HPDE6-E6E7 (cell line): Measurements from ENCODE around the gene NOD2.

ENCODE experiments used
- DNase-seq: peaks from one replicate; pipeline ENCODE4 v3.0.0; 2011; ENCODE audit warnings: missing footprints; ENCODE audit errors: extremely low spot score

NOD2 gene

DNA sequence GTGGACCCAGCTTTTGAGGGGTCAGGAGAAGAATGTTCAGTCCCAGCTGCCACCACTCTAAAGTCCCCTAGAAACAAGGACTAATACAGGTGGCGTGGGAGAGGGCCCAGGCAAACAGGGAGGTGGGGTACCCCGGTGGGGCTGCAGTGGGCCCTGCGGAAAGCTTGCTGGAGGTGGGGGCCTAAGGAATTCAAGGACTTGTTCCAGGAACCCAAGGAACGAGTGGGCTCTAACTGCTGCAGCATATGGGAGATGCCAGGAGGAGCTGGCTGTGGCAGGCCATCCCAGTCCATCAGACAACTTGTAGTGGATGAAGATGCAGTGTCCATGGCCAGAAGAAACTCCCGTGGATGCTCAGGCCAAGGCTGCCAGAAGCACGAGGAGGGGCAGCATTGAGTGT, 22.9 kb upstream of the NOD2 start:
- DNase-seq = no peak

DNA sequence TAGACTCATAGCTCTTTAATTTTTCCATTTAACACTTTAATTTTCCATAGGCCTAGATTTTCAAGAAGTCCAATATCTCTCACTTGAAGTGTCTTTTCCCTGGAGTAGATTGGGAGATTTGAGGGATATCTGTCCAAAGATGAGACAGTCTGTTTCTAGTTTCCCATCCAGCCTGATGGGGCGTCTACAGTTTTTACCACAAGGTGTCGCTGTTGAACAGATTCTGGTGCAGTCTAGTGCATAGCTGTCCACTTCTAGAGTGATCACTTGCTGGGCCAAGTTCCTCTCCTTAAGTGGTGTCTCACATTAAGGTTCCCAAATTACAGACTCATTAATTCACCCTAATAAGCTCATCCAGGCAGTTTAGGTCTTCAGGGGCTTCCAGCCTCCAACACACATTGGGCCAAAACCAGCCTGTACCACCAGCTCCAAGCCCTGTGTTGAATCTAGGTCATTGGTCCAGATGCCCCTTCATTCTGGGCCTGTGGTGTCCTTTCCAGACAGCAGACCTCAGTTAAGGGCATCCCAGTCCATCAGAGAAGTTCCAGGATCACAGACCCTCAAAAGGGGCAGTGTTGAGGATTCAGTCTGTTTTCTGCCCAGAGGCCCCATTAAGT, 21.7 kb upstream of the NOD2 start:
- no peak for DNase-seq

DNA sequence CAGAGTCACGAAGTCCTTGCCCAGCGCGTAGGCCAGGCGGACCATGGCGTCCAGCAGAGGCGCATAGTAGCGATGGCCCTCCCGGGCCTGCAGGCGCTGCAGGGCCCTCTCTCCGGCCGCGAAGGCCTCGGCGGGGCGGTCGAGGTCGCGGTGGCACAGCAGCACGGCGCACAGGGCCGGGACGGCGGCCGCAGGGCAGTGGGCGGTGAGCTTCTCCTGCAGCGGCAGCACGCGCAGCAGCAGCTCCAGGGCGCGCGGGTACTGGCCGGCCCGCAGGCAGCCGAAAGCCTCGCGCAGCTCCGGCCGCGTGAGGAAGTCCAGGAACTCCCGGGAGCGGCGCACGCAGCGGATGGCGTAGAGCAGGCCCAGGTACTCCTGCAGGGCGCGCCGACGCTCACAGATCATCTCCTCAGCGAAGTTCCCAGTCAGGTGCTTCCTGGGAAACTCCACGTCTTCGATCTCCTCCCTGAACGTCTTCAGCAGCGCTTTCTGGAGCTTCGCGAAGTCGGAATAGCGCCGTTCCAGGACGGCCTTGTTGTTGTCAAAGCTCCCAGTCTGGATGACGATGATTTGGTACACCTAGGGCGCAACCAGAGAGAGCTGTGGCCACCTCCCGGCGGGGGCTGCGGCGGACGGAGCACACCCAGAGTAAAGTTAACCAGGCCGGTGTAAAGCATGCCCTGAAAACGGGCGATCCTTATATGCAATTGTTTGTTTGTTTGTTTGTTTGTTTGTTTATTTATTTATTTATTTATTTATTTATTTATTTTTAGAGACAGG, 19.7 kb upstream of the NOD2 start:
- no peak for DNase-seq

DNA sequence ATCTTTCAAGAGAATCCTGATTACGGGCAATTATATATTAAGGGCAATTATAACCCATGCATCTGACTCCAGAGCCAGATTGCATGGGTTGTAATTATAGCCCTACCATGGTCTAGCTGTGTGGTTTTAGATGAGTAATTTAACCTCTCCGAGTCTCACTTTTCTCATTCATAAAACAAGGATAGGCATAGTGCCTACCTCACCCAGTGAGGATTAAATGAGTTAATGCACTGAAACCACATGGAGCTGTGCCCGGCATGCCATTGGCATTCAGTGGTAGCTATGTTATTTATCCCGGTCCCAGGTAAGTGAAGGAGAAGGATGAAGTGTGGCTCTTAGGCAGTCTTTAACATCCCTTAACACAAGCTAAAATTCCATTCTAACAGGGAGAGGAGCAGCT, 18.6 kb upstream of the NOD2 start:
- DNase-seq = no peak

DNA sequence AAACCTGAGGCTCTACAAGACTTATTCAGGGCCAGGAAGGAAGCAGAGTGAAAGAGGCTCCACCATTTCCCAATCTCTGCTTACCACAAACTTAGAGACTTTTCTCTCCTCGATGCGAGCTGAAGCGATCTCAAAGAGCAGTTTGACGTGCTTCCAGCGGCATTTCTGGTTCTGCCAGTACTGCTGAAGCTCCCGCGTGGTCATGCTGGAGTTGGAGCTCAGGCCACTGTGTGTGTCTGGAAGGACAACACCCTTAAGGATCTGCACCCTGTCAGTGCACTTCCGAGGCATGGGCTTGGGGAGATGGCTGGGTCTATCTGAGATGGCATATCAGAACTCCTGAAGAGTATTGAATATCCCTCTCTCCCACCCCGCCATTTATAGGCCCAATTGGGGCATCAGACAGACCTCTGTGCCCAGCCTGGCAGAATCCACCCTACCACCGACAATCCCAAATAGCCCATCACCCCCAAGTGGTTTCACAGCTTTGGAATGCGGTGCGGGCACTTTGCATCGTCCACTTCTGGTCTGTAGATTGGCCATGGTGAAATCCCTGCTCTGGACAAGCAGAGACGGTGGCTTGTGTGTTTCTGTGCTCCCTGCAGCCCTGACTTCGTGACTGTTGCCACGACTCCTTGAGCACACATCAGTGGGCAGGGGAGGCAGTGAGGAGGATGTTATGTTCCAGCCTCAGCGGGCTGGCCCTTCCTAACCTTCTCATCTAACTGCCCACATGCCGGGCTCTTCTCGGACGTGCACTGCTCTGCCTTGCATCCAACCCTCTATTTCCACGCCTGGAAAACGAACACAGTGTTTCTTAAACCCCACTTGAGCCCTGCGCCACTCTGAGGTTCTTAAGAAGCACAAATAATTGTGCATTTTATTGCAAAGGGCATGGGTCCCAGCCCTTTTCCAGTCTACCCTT, 17.5 kb upstream of the NOD2 start:
- no peak for DNase-seq

DNA sequence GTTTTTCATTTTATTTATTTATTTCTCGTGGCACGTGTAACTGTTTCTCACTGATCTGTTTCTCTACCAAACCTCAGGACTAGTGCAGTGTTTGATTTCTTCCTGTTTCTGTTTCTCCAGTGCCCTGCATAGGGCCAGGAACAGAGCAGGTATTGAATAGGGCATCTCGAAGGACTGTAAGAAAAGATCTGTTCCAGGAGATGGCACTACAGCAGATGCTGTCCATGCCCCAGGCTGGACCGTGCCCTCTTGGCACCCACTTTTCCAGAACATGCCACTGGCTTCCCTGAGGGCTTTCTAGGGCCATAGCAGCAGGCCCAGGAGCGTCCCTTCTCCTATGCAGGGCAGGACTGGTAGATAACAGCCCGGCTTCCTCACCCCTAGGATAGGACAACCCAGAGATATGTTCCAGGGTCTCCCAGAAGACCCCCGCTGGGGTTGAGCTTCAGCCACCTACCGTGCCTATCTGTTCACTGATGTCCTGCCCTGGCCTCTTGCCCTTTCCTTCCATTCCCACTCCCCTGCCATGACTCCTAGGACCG, 16.7 kb upstream of the NOD2 start:
- no peak for DNase-seq

DNA sequence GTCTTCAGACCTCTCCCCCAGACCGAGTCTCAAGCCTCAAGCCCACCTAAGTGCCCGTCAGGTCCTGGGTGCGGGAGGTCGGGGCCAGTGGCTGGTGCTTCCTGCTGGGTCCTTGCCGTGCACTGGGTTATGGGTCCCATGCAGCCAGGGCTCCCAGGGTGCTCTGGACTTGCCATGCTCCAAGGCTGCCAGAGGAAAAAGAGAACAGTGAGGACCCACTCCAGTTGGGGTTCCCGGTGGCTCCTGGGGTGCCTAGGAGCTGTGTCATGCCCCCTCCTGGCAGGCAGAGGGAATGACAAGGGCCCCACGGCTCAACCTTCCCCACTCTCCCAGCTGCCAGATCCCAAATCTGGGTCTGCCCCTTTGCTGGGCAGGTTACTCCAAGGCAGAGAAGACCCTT, 16.1 kb upstream of the NOD2 start:
- DNase-seq = no peak

DNA sequence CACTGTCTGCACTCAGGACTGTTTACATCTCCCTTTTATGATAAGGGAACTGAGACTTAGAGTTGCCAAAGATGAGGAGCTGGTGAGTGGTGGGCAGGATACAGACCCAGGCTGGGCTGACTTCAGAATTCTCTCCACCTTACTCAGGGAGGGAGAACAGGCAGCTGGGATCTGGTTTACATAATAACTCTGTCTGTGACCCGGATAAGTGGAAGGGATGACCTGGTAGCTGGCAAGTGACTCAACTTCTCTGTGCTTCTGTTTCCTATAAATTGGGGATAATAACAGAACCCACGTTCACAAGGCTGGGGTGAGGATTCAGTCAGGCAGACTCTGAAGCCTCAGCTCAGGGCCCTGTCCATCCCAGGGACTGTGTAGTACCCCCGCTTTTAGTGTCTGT, 14.9 kb upstream of the NOD2 start:
- DNase-seq = no peak

DNA sequence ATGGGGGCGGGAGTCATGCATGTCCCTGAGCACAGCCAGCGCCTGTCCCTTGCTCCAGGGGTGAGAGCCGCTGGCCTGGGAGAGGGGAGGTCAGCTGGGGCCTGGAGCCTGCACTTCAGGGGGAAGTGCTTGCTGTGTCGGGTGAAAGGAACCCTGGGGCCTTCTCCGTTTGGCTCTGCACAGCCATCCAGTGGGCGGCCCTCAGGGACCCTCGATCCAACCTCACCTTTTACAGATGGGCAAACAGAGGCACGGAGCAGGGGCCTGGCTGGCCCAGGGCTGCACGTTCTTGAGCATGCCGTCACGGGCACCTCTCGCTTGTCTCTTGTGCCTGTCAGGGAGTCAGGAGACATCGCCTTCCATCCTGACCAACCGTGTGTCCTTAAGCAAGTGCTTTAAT, 14.1 kb upstream of the NOD2 start:
- DNase-seq = no peak

DNA sequence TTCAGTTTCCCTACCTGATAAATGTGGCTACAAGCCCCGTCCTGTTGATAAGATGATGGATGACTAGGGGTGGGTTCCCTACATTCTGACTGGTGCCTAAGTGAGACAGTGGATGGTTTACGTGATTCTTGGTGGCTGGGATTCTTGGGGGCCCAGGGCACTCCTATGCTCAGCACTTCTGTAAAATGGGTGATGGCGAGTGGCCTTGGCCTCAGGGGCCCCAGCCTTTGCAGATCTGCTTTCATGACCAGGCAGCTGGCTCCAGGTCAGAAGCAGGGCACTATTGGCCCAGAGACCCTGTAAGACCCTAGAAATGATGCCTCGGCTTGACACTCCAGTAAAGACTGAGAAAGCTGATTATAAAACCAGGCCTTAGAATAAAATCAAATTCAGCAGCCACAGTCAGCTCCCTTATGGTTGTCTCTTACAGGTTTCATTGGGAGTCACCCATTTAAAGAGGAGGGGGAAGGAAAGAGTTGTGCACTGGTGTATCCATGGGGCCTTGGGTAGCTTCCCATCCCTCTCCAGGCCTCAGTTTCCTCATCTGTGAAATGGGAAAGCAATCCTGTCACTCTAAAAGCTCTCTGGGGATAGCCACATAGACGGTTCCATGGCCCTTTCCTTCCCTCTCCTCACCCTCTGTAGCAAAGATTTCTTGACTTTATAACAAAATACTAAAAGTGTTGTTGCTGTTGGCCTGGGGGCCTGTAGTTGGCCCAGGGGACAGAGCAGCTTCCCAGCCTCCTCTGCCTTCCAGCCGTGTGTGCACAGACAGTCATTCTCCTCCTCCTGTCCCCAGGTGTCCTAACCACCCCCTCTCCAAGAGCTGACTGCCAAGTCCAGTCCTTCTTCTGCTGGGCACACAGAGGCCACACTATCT, 13.5 kb upstream of the NOD2 start:
- DNase-seq = no peak

DNA sequence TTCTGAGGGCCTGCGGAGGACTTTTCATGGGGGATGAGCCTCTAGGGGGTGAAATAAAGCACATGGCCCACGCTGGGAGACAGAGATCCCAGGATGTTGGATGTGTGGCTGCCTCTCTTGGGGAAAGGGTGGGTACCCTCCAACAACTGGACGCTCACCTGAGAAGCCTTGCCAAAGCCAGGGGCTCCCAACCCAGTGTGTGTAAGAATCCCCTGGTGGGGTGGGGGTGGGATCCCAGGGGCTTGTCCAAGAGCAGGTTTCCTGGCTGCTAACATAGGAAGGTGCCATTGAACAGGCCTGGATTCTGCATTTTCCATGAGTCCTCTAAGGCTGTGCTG, 12.9 kb upstream of the NOD2 start:
- no peak for DNase-seq

DNA sequence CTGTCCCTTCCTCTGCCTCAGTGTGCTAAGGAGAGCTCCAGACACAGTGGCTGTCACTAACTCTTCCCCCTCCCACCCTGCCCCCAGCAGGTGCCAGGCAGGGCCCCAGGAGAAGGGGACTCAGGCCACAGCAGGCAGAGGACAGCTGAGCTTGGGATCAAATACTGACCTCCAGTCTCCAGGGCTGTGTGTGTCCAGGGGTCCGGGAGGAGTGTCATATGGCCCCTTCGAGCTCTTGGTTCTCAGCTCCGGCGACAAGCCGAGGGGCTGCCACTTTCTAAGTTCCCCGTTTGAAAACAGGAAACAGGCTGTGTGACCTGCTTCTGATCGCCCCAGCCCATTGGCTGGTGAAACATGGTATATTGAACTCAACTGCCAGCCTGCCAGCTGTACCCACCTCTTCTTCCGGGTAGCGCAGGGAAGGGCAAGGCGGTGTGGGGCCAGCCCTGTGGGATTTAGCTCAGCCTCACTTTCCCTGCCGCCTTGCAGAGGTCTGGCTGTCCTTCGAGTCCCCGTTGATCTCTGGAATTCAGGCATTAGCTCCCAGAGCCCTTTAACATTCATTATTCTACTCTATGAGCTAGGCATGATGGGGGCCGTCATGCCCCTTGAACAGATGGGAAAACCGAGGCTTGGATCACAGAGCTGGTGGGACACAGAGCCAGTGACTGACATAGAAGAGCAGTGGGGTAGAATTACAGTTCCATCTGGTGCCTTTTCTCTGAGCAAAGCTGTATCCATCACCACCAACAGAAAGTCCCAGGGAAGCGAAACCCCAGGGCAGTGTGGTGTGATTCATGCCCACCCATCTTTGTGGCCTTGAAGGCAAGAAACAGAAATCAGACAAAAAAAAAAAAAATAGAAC, 12.2 kb upstream of the NOD2 start, which contains the start of gene SNX20:
Gene SNX20, minus strand, starts transcription at position 292 of the 865 bp plus-strand sequence. CDS start 3,786 bp downstream, outside the sequence.
- DNase-seq = no peak

DNA sequence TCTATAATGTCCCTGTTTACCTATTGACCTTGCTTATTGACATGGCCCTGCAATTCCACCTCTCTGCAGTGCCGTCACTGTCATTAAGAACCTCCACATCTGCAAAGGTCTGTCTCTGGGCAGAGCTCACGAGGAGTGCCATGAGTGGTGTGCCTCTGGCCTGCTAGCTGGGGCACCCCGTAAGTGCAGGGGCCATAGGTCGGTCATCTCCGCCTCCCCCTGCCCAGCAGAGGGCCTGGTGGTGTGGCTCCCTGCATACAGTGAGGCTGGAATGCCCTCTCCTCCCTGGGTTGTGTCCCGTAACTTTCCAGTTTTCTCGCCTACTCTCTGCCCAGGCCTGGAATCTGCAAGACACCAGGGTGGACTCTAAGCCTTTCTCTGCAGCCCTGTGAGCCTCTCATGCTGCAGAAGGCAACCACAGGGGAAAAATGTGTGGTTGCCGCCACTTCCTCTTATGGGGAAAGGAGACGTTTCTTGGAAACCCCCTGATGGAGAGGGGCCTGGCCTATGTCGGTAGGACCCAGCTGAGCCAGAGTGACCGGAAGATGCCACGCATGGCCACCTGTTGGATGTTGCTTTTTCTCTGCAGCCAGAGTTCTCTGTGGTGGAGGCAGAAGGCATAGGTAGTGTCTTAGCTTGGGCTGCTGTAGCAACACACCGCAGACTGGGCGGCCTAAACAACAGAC, 9.6 kb upstream of the NOD2 start:
- DNase-seq = no peak

DNA sequence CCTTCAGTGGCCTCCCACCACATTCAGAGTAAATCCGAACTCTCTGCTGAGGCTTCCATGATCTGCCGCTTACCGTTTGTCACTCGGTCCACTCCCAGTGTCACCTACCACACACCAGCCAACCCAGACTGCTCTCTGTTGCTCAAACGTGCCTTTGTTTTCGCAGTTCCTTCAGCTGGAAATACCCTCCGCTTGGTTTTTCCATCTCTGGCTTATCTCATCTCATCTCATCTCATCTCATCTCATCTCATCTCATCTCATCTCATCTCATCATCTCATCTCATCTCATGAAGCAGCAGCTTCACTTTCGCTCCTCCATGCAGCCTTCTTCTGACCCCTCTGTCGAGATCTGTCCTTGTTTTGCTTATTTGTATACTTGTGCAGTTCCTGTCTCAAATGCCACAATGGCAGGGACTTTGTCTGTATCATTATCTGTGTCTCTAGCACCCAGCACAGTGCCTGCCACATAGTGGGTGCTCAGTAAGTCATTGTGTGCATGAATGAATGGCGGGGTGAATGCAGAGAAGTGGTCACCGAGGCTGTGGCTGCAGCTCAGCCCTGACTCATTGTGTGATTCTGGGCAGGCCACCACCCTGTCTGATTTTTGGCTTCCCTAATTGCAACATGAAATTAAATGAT, 8.5 kb upstream of the NOD2 start:
- DNase-seq = no peak

DNA sequence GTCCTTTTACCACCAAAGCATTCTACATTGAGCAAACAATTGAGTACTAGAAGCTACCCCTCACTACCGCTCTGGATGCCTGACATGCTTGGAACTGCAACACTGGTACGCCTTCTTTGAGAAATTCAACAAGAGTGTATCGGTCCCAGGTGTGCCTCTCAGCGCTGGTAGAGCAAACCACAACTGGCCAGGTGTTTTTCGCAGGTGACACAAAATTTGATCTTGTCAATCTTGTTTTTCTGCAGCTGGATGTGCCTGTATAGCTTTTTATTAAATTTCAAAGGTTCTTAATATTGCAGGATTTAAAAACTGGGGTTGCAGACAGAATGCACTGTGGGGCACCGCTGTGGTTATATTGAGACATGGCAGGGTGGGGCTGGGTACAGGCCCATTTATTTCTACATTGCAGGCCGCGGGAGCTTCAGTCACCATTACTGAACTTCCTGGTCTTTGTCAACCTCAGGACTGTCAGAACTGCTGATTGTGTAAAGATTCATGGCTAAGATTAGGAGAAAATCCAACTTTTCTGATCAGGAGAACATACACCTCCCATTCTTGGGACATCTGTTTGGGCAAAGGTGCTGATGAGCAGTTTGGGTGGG, 7.8 kb upstream of the NOD2 start:
- no peak for DNase-seq

DNA sequence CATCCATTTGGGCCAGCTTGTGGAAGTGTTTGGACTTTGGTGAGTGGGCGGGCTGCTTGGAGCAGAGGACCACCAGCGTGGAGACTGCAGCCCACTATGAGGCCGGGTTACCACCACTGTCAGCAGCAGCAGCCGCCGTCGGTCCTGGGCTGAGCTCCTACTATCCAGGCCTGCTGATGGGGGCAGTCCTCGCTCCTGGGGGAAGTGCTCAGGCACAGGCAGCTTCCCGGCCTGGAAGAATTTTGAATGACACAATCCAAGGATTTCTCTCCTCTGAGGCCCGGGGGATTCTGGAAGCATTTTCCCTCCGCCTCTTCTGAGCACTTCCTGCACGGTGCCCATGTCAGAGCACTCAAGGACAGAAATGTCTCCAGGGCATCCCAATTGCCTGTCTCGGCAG, 5.3 kb upstream of the NOD2 start:
- DNase-seq = no peak

DNA sequence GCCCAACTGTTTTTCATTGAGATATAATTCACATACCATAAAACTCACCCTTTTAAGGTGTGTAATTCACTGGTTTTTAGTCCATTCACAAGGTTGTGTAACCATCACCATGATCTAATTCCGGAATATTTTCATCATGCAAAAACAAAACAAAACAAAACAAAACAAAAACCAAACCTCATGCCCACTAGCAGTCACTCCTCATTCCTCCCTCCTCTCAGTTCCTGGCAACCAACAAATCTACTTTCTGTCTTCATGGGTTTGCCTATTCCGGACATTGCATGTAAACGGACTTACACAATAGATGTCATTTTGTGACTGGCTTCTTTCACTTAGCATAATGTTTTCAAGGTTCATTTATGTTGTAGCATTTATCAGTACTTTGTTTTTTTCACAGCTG, 4.5 kb upstream of the NOD2 start:
- DNase-seq = no peak

DNA sequence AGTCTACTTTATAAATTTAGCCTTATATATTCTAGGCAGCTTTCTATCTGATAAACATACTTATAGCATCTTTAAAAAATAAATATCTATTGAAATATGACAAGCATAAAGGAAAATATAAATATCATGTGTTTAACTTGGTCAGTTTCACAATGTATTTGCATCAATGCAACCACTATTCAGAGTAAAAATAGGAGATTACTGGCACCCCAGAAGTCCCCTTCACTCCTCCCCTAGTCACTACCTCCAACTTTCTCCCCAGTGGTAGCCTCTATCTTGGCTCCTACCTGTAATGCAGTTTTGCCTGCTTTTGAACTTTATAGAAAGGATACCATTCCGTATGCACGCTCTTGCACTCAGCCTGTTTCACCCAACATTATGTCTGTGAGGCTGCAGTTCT, 3.2 kb upstream of the NOD2 start:
- DNase-seq = no peak

DNA sequence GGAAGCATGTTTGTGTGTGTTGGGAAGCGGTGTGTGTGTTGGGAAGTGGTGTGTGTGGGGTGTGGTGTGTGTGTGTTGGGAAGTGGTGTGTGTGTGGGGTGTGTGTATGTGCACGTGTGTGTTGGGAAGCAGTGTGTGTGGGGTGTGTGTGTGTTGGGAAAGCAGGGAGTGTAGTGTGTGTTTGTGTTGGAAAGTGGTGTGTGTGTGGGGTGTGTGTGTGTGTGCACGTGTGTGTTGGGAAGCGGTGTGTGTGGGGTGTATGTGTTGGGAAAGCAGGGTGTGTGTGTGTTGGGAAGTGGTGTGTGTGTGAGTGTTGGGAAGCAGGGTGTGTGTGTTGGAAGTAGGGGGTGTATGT, 785 bp upstream of the NOD2 start:
- DNase-seq = no peak
